HL-60 (cell line): Measurements from ENCODE around the gene FIGN.

Source experiments
- DNase-seq, 2 experiments: peaks; one replicate each; pipeline ENCODE4 v3.0.0-alpha.2; 2010 to 2020; ENCODE audit warnings: low read depth in 1 of 2, low spot score in 1 of 2
- H3K27ac ChIP-seq: fragments of 250-450 bp; sonication (Bioruptor Pico); replicated peaks from 2 replicates; pipeline ENCODE4 v1.5.1; 2020; ENCODE audit warnings: mild to moderate bottlenecking, moderate library complexity
- H3K27me3 ChIP-seq: fragments of 250-450 bp; sonication (Bioruptor Pico); 2 replicates; pipeline ENCODE4 v1.5.1; 2021; ENCODE audit warnings: mild to moderate bottlenecking, moderate library complexity; ENCODE audit not compliant: insufficient read depth, poor library complexity, severe bottlenecking
- H3K4me3 ChIP-seq: replicated peaks from 2 replicates; pipeline ENCODE4 v1.5.1; 2011; ENCODE audit warnings: mild to moderate bottlenecking, control low read depth, low read length; ENCODE audit not compliant: insufficient read depth
- GABPA ChIP-seq: IDR thresholded peaks from 2 replicates; pipeline ENCODE4 v1.6.1; 2012; ENCODE audit warnings: low read depth
- POLR2AphosphoS5 ChIP-seq: IDR thresholded peaks from 2 replicates; pipeline ENCODE4 v1.6.1; 2012; ENCODE audit warnings: low read depth
- SPI1 ChIP-seq: IDR thresholded peaks from 2 replicates; pipeline ENCODE4 v1.6.1; 2012; ENCODE audit warnings: low read depth, mild to moderate bottlenecking, borderline replicate concordance
- TF ChIP-seq, protein P1 (sequence below): IDR thresholded peaks from one replicate; pipeline ENCODE4 v1.5.1; 2011; ENCODE audit warnings: low read length, control low read depth, inconsistent platforms; ENCODE audit not compliant: insufficient read depth
- TF ChIP-seq, protein P2 (sequence below): IDR thresholded peaks from 2 replicates; pipeline ENCODE4 v1.6.1; 2012; ENCODE audit warnings: low read depth; ENCODE audit not compliant: insufficient replicate concordance

Gene FIGN

DNA sequence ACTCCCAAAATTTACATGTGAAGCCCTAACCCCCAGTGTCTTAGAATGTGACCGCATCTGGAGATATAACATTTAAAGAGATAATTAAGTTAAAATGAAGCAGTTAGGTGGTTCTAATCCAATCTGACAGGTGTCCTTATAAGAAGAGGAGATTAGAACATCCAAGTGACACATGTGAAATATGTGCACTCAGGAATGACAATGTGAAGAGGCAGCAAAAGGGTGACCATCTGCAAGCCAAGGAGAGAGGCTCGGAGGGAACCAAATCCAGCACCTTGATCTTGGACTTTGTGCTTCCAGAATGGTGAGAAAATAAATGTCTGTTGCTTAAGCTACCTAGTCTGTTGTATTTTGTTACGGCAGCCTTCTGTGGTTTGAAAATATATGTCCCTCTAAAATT lies 165.4 kb downstream of the FIGN start:
- Histone ChIP-seq H3K4me3 (no peak overlapping the region), H3K27me3 (no peaks in the 10 kb centered on the region), H3K27ac (no peak overlapping the region)
- TF ChIP-seq SPI1 (no peak), POLR2AphosphoS5 (no peak), GABPA (no peak)
- TF ChIP-seq, protein P1, sequence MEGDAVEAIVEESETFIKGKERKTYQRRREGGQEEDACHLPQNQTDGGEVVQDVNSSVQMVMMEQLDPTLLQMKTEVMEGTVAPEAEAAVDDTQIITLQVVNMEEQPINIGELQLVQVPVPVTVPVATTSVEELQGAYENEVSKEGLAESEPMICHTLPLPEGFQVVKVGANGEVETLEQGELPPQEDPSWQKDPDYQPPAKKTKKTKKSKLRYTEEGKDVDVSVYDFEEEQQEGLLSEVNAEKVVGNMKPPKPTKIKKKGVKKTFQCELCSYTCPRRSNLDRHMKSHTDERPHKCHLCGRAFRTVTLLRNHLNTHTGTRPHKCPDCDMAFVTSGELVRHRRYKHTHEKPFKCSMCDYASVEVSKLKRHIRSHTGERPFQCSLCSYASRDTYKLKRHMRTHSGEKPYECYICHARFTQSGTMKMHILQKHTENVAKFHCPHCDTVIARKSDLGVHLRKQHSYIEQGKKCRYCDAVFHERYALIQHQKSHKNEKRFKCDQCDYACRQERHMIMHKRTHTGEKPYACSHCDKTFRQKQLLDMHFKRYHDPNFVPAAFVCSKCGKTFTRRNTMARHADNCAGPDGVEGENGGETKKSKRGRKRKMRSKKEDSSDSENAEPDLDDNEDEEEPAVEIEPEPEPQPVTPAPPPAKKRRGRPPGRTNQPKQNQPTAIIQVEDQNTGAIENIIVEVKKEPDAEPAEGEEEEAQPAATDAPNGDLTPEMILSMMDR = no peak
- TF ChIP-seq, protein P2, sequence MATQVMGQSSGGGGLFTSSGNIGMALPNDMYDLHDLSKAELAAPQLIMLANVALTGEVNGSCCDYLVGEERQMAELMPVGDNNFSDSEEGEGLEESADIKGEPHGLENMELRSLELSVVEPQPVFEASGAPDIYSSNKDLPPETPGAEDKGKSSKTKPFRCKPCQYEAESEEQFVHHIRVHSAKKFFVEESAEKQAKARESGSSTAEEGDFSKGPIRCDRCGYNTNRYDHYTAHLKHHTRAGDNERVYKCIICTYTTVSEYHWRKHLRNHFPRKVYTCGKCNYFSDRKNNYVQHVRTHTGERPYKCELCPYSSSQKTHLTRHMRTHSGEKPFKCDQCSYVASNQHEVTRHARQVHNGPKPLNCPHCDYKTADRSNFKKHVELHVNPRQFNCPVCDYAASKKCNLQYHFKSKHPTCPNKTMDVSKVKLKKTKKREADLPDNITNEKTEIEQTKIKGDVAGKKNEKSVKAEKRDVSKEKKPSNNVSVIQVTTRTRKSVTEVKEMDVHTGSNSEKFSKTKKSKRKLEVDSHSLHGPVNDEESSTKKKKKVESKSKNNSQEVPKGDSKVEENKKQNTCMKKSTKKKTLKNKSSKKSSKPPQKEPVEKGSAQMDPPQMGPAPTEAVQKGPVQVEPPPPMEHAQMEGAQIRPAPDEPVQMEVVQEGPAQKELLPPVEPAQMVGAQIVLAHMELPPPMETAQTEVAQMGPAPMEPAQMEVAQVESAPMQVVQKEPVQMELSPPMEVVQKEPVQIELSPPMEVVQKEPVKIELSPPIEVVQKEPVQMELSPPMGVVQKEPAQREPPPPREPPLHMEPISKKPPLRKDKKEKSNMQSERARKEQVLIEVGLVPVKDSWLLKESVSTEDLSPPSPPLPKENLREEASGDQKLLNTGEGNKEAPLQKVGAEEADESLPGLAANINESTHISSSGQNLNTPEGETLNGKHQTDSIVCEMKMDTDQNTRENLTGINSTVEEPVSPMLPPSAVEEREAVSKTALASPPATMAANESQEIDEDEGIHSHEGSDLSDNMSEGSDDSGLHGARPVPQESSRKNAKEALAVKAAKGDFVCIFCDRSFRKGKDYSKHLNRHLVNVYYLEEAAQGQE = no peak
- no peak for DNase-seq

DNA sequence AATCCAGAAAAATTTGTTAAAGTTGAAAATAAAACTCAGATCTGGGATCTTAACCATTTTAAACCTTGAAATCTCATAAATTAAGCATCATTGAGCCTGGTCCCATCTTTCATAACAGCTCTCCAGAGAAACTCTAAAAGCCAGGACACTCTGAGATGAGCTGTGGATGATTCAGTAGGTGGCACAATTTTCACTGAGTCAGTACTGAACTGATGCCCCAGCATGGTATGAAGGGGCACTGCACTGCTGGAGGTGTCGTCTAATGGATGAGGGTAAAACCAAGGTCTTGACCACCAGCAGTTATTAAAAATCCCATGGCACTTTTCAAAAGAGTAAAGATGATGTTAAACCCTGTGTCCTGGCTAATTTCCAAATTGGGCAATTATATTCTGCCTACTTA lies 170.6 kb downstream of the FIGN start:
- Histone ChIP-seq H3K27ac (no peak overlapping the region), H3K27me3 (no peaks in the 10 kb centered on the region), H3K4me3 (no peak overlapping the region)
- no peak for TF ChIP-seq SPI1
- TF ChIP-seq, protein P1 = no peak
- TF ChIP-seq GABPA = no peak
- no peak for TF ChIP-seq POLR2AphosphoS5
- TF ChIP-seq, protein P2 = no peak
- DNase-seq = no peak

DNA sequence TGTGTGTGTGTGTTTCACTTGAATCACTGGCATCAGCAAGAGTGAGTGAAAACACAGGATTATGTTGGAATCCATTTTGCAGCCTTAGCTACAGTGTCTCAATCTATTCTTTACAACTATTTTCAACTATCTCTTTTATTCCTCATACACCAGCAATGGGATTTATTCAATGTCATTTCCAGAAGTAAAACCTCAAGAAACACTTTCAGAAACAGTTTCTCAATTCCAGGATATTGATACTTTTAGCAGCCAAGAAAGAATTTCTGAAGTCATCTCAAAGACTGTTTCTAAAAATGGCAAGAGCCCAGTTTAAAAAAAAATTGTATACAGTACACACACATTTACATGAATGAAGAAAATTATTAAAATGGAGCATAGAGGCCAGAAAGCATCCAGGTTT lies 171.6 kb downstream of the FIGN start:
- DNase-seq = no peak
- TF ChIP-seq, protein P2 = no peak
- TF ChIP-seq POLR2AphosphoS5 (no peak), SPI1 (no peak), GABPA (no peak)
- TF ChIP-seq, protein P1 = no peak
- no peak overlapping the region for H3K4me3 ChIP-seq
- no peaks in the 10 kb centered on the region for H3K27me3 ChIP-seq
- no peak overlapping the region for H3K27ac ChIP-seq
